Stimulated activated CD4-positive, alpha-beta T cell treated with anti-CD3 and anti-CD28 coated beads, Interleukin-15, amount 100 ng/mL, for 48 hours (primary cell): ENCODE measurements around the gene PXK.

Experiments
- DNase-seq, 2 donors: peaks; one replicate each; pipeline ENCODE4 v3.0.0-alpha.2; 2020; ENCODE audit warnings: low read depth in 2 of 2

The PXK gene

DNA sequence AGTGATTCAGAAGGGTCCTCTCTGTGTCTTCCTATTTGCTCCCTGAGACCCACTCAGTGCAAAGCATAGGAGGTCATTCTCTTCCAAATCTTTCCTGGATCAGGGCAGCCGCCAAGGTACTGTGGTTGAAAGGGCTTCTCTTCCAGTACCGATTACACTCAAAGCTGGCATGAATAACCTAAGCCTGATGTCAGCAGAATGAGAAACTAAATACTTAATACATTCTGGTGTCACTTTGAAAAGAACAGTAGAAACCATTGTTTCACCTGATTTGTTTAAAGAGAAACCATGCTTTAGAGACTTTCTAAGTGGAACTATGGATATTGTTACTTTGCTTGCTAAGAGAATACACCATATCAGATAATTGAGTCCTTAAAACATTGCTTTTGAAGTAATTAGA, 50.8 kb downstream of the PXK start:
- no peak for DNase-seq

DNA sequence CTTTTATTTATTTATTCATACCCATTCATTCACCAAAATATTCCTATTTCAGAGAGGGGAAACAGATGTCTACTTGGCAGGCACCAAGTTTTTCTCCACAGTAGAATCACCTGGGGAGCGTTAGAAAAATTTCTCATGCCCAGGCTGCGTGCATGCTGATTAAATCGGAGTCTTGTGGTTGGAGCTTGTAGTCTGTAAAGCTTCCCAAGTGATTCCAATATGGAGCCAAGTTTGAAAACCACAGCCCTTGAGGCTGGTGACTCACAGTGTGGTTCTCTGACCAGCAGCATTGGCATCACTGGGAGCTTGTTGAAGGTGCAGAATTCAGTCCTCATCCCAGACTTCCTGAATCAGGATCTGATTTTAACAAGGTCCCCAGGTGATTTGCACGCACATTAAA, 51.2 kb downstream of the PXK start:
- DNase-seq = no peak

DNA sequence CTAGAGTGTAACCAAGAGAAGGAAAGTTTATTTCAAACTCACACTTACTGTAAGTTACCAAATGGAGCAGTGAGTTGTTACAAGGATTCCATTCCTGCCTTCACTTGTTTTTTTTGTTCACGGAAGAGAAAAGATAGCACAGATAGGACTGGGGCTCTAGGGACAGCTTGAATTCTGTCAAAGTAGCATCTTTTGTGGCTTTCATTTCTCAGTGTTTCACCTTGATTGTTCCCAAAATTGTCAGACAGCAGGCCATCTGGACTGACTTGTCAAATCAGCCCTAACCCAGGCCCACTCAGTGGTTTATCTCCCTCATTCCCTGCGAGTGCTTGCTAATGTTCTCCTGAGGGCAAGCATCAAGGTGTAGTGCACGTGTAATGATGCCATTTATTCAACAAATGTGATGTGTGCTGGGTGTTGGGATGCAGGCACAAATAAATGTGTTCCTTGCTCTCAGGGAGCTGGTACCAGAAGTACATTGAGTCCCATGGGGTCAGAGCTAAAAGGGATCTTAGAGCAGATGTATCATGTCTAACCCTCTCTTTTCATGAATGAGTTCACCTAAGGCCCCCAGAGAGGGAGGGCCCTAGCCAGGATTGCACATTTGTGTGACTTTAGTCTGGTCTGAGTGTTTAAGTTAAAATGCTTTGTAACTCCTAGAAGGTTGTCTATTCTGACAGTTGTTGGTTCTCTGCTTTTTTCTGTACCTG, 51.8 kb downstream of the PXK start:
- no peak for DNase-seq

DNA sequence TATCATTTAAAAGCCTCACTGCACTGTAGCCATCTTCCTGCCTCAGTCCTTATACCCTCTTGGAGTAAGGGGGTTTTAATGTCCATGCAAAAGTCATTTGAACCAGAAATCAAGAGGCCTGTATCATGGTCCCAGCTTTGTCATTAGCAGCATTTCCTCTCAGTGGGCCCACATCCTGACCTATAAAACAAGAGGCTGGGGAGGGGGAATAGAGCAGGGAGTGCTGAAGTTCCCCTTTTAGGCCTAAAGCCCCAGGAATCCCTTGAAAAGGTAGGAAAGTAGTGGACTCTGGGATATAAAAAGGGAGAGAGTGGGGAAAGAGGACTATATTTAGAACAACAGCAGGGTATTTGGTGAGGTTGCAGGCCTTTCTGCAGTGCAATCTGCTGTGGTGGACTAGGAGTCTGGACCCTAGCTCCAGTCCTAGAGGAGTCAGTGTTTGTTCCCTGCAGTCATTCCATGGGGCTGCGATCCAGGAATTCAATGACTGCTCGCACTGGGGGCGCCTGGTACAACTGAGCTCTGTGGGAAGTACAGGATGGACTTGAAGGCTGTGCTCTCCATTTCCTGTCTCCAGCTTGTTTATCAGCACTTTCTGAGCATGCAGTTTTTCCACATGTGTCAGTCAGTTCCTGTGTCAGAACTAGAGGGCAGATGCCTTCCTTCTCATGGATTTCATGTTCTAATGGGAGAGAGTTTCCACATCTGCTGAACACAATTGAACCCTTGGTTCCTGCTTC, 54.1 kb downstream of the PXK start:
- DNase-seq = no peak

DNA sequence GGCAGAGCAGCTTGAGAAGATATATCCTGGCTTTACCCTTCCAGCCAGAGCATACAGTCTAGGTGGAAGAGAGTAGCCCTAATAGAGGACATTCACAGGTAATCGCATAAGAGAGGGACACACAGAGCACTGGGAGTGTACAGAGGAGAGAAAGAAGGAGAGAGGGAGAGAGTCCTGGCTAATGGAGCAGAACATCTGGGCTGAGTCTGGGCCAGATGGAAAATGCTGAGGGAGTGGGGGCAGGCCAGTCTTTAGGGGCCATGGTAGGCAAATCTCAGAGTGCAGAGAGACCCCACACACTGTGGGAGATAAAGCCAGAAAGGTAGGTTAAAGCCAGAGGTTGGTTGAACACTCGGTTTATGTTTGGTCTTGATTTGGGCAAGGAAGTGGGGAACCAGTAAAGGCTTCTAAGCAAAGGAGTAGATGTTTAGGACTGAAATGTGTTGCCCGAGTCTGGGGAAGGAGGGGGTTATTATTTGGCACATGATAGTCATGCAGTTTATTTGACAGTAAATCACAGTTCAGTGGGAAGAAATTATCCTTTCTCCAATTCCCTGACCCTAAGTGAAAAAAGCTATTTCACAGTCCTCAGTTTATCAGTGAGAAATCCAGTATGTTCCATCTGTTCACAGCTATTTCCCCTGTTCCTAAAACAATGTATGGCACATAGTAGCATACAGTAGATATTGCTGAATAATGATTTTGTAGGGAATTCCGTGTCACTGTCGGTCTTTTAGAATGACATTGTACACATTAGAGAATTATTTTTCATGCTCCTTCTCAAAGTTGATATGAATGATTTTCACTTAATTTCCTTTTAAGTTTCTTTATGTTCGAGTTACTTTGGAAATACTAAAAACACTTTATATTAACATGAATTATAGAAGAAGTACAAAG, 55.2 kb downstream of the PXK start:
- no peak for DNase-seq

DNA sequence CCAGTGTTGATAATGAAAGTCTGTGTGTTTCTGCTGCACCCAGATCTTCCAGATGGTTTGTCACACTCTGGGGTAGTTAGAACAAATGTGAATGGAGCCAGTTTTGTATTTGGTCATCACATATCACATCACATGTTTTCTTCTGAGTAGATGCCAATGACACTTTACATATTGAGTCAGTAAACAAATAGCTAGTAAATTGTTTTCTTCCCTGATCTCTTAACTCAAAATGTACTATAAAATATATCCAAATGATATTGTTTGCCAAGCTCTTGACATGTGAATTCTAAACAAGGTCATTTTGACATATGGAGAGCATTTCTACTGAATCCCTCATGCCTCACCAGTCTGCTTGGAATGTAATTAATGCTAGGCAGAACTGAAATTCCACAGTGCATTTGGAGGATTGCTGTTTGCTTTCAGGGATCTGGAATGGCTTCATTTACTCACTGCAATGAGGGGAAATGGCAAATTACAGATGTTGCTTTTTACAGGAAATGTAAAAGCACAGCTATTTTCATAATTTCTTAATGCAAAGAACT, 55.9 kb downstream of the PXK start:
- DNase-seq = no peak

DNA sequence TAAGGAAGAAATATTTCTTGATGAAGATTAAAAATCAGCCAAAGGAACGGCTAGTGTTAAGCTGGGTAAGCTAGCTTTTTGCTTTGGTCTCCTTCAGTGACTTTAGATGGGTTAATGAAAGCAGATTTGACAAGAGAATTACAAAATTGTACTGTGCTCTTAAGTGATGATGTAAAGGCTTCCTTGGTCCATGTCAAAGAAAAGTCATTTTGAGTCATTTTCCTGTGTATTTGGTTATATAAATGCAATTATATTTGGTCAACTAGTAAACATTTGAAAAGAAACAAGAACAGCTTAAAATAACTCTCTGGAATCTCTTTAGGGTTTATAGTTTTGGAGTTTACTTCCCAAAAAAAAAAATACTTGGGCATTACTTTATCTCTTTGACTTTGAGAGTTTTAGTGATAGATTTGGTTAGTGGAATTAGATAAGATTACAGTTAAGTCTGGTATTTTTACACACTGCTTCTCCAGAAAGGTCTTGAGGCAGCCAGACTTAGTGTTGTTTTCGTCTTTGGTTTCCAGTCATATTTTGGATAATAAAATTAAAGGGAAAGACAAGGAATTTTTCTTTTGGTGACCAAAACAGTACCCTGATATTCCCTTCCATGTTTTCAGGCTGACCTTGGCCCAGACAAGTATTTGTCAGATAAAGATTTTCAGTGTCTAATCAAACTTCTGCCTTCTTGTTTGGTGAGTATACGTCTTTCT, 58.6 kb downstream of the PXK start:
- DNase-seq = no peak

DNA sequence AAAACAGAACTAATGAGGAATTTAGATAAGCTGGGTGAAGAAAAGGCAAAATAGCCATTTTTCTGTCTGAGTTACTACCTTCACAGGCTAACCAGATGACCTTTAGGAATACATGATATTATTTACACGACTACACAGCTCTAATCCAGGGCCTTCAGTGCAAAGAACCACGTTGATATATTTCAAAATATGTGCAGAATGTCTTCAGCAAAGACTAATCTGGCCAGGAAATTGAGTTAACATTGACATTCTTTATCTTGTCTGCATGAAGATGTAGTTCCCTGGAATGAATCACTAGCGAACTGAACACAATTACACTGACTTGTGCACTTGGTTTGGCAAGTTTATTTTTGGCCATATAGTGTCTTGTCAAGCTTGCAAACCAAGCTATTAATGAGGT, 59.5 kb downstream of the PXK start:
- DNase-seq = no peak

DNA sequence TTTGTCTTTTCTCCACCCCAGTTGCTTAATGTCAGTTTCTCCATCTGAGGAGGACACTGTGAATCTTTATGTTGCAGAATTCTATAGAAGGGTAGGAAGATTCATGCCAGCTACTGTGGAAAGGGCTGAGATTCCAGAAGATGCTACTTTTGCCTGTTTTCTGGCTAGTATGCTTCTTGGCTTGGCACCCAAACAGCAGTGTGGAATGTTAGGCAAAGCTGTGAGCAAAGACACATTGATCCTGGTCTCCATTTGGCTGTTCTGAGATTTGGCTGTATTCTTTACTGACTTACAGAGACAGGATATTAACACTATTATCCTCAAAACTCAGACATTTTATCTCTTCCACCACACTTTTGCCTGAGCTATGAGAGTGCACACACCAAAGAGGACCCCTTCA, 61.6 kb downstream of the PXK start:
- no peak for DNase-seq

DNA sequence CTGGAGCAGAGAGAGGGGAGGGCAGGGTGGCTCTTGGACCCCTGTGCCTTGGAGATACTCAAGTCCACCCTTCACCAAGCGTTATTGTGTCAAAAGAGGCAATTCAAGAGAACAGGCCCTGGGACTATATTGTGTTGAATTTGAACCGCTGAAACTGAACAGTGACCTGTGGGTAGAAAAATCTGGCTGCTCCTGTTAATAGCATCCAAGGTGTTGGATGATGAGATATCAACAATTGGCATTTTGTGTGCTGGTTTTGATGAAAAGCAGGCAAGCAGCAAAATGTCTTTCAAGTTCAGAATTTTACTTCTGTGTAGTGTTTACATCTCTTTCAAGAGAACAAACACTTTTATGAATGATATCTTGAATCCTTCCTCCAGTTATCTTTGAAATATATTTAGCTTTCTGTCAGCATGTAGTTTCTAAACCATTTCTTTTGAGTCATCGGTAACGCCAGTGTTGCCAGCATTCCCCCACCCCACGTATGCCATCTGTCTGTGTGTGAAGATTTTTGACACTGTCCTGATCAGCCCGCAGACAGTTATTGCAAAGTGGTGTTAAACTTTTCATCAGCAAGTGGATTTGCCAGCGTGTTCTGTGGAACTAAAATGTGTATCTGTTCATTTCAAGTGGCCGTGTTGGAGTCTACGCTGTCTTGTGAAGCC, 66.1 kb downstream of the PXK start:
- DNase-seq = no peak

DNA sequence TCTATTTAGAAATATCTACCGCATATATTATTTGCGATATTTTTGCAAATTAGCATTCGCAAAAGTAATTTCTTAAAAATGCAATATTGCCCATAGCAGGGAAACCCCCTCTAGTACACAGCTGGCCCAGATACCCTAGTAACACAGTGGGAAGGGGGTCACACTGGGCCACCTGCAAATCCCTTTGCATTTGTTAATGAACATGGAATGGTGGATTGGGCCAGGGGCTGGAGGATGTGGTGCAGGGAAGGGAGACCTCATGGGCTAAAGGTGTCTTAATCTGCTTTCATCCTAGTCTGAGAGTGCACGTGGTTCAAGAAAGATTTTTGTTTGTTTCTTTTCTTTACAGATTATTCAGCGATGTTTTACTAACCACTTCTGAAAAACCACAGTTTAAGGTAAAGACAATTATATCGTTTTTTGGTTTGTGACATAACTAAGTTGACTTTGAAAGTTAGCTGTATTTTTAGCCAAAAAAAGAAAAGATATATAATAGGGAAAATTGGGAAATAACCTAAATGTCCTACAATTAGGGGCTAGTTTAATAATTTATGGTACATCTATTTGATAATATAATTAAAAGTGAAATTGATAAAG, 70.9 kb downstream of the PXK start:
- no peak for DNase-seq

DNA sequence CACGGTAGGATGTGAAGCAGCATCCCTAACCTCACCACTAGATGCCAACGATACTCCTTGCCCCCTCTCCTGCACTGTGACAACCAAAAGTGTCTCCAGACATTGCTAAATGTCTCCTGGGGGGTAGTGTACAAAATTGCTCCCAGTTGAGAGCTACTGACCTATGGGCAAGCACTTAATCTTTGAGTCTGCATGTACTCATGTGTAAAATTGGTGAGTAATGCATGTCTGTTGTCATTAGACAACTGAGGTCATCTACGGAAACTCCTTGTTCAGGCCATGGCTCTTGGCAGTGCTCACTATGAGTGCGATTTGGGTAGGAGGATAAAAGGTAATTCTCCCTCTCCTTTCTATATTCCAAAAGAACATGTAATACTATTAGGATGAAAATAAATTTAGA, 71.7 kb downstream of the PXK start:
- no peak for DNase-seq

DNA sequence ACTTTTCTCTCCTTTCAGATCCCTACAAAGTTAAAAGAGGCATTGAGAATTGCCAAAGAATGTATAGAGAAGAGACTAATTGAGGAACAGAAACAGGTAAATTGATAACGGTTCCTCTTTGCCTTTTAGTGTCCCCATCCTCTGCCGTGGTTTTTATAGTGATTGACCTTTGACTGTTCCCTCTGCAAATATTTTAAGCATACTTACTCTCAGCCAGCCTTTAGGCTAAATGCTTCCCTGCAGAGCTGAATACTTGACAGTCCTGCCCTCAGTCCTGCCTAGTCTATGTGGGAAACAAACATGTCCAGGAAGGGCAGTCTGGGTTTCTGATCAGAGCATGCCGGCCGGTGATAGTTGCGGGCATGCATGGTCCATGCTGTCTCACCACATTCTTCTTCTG, 76.2 kb downstream of the PXK start:
- DNase-seq = no peak

DNA sequence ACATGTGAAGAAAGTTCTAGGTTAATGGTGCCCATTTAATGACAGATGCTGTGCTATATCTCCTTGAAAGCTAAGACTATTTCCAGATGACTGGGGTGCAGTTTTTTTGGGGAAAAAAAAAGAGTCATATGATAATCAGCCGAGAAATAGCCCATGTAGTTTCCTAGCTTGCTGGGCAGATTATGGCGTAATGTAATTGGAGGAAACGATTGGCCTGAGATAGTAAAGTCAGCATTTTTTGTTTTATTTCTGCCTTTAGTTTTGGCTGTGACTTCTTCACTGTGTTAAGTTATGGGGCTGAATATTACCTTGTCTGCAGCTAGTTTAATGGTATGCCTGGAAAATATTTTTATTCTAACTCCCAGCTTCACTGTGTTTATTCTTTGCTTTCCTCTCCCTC, 77.0 kb downstream of the PXK start:
- no peak for DNase-seq

DNA sequence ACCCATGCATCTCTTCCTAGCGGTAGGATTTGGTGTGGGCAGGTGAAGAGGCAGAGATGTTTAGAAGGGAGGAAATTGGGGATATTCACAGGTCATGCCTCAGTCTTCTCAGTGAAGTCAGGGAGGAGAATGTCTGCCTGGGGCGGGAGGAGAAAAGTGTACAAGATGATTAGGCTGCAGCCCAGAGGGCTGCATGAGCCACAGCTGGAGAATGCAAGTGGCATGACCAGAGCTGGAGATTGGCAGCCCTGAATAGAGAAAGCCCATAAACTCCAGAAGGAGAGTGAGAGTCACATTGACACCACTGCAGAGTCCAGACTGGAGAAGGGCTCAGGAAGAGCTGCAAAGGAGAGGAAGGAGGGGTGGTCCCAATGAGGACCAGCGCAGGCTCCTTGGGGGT, 78.3 kb downstream of the PXK start:
- DNase-seq = no peak

DNA sequence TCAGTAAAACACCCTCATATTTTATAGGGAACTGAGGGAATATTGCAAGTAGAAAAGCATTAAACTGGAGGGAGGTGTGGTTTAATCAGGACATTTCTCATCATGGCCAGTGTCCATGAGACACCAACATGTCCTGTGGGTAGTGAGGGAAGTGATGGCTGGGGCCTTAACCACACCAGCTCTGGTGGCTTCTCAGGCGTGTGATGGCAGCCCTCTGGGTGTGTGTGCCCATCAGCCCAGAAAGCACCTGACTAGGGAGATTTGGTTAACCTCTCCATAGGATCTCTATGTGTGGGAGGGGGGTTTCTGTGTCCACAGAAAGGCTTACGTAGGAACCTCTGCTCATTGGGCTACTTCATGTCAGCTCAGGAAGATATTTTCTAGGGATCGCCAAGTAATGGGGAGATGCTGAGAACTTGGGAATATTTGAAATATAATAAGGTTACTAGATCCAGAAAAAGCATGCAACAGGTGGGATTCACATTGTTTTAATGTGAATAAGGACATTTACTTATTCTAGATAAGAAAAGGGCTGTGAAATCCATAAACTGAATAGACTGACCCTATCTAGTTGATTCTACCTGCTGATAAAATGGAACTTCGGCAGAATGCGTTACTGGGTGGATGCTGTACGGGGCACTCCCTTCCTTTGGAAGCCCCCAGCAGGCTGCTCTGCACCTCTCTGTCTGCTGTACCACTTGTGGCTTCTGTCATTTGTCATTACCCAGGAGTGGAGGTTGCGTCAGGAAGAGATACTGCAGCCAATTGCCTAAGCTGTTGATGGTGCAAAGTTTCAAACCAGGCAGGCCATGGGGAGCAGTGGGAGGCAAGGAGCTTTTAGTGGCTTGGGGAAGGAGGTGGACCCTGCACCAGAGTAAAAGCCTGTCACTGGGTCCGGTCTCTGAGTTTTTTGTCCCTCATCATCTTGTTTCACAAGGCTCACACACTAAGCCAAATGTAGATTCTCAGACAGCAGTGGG, 79.4 kb downstream of the PXK start:
- no peak for DNase-seq

DNA sequence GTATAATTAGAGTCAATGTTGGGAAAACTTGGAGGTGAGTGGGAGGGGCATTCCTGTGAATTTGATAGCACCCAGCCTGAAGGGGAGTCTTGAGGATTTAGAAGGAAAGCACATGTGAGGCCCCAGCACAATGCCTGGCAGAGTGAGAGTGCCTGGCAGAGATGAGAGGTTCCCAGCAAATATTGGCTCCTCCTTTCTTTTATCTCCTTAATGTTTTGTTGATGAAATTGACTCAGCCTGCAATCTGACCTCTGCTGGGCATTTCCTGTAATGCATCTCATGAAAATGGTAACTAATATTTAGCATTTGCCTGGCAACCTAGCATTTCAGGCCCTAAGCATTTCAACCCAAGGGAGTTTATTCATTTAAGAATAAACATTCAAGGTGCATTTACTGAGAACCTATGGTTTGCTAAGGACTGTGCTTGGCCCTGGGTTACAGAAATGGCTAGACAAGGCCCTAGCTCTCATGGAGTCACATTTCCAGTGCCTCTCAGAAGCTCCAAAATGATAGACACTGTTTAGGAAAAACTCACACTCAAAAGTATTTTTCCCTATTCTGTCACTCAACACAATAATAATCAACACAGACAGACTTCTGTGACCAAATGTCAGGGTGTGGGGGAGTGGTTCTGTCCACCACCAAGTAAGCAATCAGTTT, 82.0 kb downstream of the PXK start:
- peak; percentile 6 to 21 for DNase-seq

DNA sequence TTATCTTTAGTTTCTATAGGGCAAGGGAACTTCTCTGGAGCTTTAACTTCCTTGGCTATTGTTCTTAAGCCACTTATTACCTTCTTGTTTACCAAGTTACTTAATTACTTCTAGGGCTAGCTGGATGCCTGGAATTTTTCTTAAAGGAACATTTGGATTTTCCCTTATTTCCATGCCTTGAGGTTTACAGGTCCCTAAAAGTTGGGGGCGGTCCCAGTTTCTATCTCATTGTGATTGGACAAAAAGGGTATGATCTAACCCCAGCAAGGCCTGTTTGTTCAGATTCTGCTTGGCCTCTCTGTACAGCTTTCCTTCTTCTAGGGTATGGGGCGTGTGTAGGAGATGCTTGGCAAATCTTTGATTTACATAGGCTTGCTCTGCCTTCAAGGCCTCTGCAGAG, 83.5 kb downstream of the PXK start:
- DNase-seq = no peak

DNA sequence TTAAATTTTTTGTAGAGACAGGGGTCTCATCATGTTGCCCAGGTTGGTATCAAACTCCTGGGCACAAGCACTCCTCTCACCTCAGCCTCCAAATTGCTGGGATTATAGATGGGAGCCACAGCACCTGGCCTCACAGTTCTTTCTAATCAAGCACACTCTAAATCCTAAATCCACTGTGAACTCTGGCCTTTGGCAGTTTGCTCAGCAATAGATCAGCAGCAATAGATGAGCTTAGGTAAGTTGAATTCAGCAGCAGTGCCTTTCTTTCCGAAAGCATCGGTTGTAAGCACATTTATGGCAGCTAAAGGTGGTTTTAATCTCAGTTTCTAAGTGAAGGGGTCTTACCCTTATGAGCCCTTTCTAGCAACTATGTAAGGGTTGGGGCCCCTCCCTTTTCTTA, 84.4 kb downstream of the PXK start:
- no peak for DNase-seq
